Fibroblast of skin of abdomen (primary cell): ENCODE measurements around the gene SPATA7.

Source experiments
- DNase-seq: peaks from one replicate; pipeline ENCODE4 v3.0.0-alpha.2; 2013

SPATA7 gene

DNA sequence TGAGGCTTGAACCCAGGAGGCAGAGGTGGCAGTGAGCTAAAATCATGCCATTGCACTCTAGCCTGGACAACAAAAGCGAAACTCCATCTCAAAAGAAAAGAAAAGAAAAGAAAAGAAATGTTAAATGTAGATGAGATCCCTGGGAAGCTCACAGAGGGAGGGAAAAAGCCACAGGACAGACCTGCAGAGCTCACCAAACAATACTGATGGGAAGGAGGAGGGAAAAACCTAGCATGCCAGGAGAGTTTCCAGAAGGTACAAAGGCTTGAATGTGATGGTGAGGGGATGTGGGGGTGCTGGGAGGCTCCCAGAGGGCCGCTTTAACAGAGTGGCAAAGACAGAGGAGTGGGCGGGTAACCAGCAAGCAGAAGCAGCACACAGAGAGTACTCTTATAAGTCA, 97.1 kb downstream of the SPATA7 start:
- no peak for DNase-seq
